GM10847 (cell line): ENCODE results near the gene ZNF365.

Experiments used
- POLR2A ChIP-seq: IDR thresholded peaks from 2 replicates; pipeline ENCODE4 v1.6.1; 2011; ENCODE audit not compliant: insufficient read length; ENCODE audit errors: extremely low read depth

ZNF365 gene

GRCh38 chr10:62437696-62438095 lies 63.5 kb downstream of the ZNF365 start:
- TF ChIP-seq POLR2A = no peak

- no peak for TF ChIP-seq POLR2A
Observed at GRCh38 chr10:62442006-62442405, 67.8 kb downstream of the ZNF365 start.

- TF ChIP-seq POLR2A = no peak
Observed at GRCh38 chr10:62442894-62443669, 68.9 kb downstream of the ZNF365 start.

- no peak for TF ChIP-seq POLR2A
Observed at GRCh38 chr10:62443866-62444265, 69.7 kb downstream of the ZNF365 start.

GRCh38 chr10:62446627-62447026 lies 72.5 kb downstream of the ZNF365 start:
- TF ChIP-seq POLR2A = no peak

GRCh38 chr10:62450912-62451610 lies 76.9 kb downstream of the ZNF365 start:
- no peak for TF ChIP-seq POLR2A

GRCh38 chr10:62451611-62451975 lies 77.4 kb downstream of the ZNF365 start:
- TF ChIP-seq POLR2A = no peak
